Measurements from ENCODE around the gene TRIM41. TPM values are rescaled to one million over a fixed set of nuclear protein-coding genes. Genes with fewer than 3 reads are reported as not detected.
"Not testable (repeated sequence)": the region's sequence is repeated elsewhere in the genome, so short reads cannot be mapped to it uniquely, and the experiment has no call there.

Gene TRIM41
- total RNA-seq, 2 experiments from 2014 or later: 40.0 to 44.7 TPM

DNA sequence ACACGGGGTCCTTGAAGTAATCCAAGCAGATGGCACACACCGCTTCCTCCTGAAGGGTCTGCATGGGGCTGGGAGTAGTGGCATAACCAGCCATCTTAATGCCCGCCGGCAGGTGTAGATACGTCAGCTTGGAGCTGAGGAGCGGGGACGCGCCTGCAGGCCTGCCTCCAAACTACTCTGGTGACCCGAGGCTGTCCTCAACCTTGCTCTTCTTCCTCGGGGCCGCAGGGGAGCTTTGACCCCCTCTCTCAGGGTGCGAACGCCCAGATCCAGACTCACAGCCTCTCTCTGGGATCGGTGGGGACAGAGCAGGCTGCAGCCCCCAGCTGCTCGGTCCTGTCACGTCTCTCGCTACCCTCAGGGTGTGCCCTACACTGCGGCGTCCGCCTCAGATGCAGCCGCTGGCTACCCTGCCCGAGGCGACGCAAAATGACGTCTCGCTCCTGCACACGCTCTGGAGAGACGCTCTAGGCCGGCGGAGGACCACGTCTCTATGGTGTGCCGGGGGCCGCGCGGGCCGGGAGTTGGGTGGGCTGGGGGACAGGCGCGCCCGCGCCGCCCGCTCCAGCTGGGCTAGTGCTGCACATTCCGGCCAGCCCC, 37.7 kb downstream of the TRIM41 start, which contains the start of gene TRIM52:
TRIM52 (minus strand) TSS at position 424 of the 600 bp plus-strand sequence; CDS start at position 94, 330 bp downstream.
- H3K36me3 Mint-ChIP-seq (ENCODE audit: low read depth): peaks cover 40% of the 10 kb centered on the region
- H3K4me1 Mint-ChIP-seq (ENCODE audit: low read depth): peaks cover 33% of the 10 kb centered on the region
- no peaks in the 10 kb centered on the region for H3K27me3 Mint-ChIP-seq (ENCODE audit: low read depth)
- DNase-seq (peak; percentile 94), ATAC-seq (peak; percentile 87)
- peak within 1 kb of the TSS; percentile 96 for H3K27ac Mint-ChIP-seq
- peak within 1 kb of the TSS; percentile 93 for H3K4me3 Mint-ChIP-seq
- ChIA-PET POLR2A (interaction anchor here (0.8 to 5.0 kb wide), 17 partner anchors 9 to 458 kb away, joined by 3 to 86 read pairs (median 10); partner anchors contain the start of genes RACK1, TRIM41 and TRIM7), CTCF (interaction anchor here (0.8 to 2.6 kb wide), 6 partner anchors 10 to 76 kb away, joined by 3 to 16 read pairs (median 6); partner anchors contain the start of gene RACK1)
- H3K9me3 Mint-ChIP-seq (ENCODE audit: insufficient read depth): no peaks in the 10 kb centered on the region

DNA sequence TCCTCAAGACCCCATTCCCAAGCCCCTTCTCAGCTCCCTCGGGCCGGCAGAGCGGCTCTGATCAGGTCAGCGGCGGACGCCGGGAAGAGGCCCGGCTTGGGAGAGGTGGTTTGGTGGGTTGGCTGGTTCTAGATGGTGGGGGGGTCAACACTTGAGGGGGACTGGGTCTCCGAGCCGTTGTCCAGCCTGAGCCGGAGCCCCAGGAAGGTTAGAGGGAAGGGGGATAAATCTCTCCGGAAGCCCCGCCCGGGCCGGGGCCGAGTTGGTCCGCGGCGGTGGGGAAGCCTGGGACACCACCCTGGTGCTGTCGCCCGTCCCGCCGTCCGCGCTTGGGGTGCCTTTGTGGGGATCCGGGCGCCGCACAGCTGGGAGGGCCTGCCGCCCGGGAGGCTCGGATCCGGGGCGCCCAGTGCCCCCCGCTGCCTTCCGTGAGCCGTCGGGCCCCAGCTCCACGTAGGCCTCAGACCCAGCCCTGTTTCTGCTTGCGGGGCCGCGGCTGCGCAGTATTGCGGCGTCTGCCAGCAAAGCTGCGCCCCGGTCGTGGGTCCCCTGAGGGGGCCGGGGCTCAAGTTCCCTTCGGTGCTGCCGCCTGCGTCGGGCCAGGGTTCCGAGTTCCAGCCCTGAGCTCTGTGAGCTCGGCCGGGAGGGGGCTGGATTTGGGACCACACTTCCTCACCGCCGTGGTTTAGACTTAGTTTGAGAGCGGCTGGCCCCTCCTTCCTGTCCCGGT, 38.4 kb downstream of the TRIM41 start:
- ChIA-PET POLR2A (interaction anchor here (0.6 to 5.0 kb wide), 18 partner anchors 10 to 458 kb away, joined by 3 to 86 read pairs (median 8); partner anchors contain the start of genes RACK1, TRIM41 and TRIM7), CTCF (interaction anchor here (0.8 to 2.6 kb wide), 6 partner anchors 11 to 77 kb away, joined by 3 to 16 read pairs (median 4); no protein-coding TSS in a partner anchor)
- Mint-ChIP-seq H3K4me1 (ENCODE audit: low read depth) (peaks cover 28% of the 10 kb centered on the region), H3K27ac (peak overlapping the region; percentile 96), H3K4me3 (peak overlapping the region; percentile 93), H3K9me3 (ENCODE audit: insufficient read depth) (no peaks in the 10 kb centered on the region), H3K27me3 (ENCODE audit: low read depth) (no peaks in the 10 kb centered on the region), H3K36me3 (ENCODE audit: low read depth) (peaks cover 35% of the 10 kb centered on the region)
- peak; percentile 63 for ATAC-seq
- peak; percentile 83 for DNase-seq

DNA sequence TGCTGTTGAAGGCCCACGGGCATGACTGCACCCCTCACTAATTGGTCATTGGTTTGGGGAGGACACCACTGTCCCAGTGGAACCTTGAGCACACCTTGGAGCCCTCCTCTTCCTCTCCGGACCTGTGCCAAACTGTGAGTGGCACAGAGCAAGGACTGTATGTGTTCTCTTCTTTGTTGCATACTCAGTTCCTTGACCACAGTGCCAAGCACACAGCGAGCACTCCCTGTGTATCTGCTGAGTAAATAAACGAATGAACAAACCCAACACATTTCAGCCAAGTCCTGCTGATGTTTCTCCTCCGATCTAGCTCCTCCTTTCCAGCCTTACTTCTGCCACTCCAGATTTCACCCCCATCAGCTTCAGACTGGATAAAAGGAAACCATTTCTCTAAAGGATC, 40.6 kb downstream of the TRIM41 start:
- POLR2A ChIA-PET: interaction anchor here (3.3 to 5.0 kb wide), 2 partner anchors 17 to 79 kb away, joined by 12 to 86 read pairs; partner anchors contain the start of gene RACK1
- H3K27me3 Mint-ChIP-seq (ENCODE audit: low read depth): no peaks in the 10 kb centered on the region
- peaks cover 18% of the 10 kb centered on the region for H3K36me3 Mint-ChIP-seq (ENCODE audit: low read depth)
- CTCF ChIA-PET: no interaction called here
- peaks cover 13% of the 10 kb centered on the region for H3K4me1 Mint-ChIP-seq (ENCODE audit: low read depth)
- H3K27ac Mint-ChIP-seq: peak overlapping the region; percentile 35
- ATAC-seq (no peak), DNase-seq (no peak)
- H3K4me3 Mint-ChIP-seq: no peak overlapping the region
- no peaks in the 10 kb centered on the region for H3K9me3 Mint-ChIP-seq (ENCODE audit: insufficient read depth)

DNA sequence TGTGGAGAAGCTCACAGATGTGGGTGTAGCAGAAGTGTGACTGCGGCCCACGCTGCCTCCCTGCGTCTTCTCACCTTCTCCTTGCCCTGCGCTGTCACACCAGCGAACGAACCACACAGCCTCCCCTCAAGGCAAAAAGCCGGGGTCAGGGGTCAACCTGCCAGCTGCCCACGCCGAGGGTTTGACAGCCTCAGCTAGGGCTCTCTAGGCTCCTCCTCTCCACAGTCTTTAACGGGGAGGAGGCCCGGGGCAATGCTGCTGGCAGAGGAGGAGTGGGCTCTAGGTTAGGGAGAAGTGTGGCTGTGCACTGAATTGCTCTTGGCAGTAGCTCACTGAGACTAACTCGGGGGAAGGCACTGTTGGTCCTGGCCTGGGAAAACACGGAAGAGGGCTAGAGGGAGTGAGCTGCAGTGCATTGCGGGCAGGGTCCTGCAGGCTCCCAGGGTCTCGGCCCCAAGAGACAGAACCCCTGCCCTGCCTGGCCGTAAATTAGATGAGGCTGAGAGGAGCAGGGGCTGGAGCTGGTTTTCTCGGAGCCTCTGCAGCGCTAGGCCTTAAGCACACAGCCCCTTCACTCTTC, 42.1 kb downstream of the TRIM41 start:
- H3K27me3 Mint-ChIP-seq (ENCODE audit: low read depth): no peaks in the 10 kb centered on the region
- ChIA-PET POLR2A (no interaction called here), CTCF (no interaction called here)
- peaks cover 2% of the 10 kb centered on the region for H3K4me1 Mint-ChIP-seq (ENCODE audit: low read depth)
- no peak for ATAC-seq
- peak; percentile 17 for DNase-seq
- H3K9me3 Mint-ChIP-seq (ENCODE audit: insufficient read depth): no peaks in the 10 kb centered on the region
- no peak overlapping the region for H3K27ac Mint-ChIP-seq
- H3K36me3 Mint-ChIP-seq (ENCODE audit: low read depth): peaks cover 11% of the 10 kb centered on the region
- H3K4me3 Mint-ChIP-seq: no peak overlapping the region

DNA sequence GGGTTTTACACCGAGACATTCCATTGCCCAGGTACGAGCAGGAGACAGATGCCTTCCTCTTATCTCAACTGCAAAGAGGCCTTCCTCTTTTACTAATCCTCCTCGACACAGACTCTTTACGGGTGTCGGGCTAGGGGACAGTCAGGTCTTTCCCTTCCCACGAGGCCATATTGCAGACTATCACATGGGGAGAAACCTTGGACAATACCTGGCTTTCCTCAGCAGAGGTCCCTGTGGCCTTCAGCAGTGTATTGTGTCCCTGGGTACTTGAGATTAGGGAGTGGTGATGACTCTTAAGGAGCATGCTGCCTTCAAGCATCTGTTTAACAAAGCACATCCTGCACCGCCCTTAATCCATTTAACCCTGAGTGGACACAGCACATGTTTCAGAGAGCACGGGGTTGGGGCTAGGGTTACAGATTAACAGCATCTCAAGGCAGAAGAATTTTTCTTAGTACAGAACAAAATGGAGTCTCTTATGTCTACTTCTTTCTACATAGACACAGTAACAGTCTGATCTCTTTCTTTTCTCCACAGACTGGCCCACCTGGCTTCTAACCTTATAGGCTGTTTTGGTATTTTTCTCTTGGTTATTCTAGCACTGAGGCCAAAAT, 44.3 kb downstream of the TRIM41 start:
- H3K27ac Mint-ChIP-seq; DNase-seq; H3K4me3 Mint-ChIP-seq; H3K27me3 Mint-ChIP-seq (ENCODE audit: low read depth); H3K36me3 Mint-ChIP-seq (ENCODE audit: low read depth); POLR2A ChIA-PET; CTCF ChIA-PET; H3K4me1 Mint-ChIP-seq (ENCODE audit: low read depth); H3K9me3 Mint-ChIP-seq (ENCODE audit: insufficient read depth); ATAC-seq: not testable (repeated sequence)

DNA sequence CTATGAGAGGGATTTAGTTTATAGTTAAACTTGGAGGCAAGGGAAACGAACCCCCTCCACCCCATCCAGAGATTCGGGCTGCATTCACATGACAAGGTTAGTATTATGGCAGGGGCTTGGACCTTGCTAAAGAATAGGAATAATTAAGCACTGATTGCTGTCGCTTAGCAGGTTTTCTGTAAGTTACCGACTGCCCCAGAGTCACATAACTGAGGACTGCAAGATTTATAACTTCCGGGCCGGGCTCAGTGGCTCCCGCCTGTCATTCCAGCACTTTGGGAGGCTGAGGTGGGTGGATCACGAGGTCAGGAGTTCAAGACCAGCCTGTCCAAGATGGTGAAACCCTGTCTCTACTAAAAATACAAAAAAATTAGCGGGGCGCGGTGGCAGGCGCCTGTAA, 44.8 kb downstream of the TRIM41 start:
- ATAC-seq; H3K36me3 Mint-ChIP-seq (ENCODE audit: low read depth); H3K27ac Mint-ChIP-seq; DNase-seq; CTCF ChIA-PET; H3K27me3 Mint-ChIP-seq (ENCODE audit: low read depth); POLR2A ChIA-PET; H3K4me3 Mint-ChIP-seq; H3K4me1 Mint-ChIP-seq (ENCODE audit: low read depth); H3K9me3 Mint-ChIP-seq (ENCODE audit: insufficient read depth): not testable (repeated sequence)

DNA sequence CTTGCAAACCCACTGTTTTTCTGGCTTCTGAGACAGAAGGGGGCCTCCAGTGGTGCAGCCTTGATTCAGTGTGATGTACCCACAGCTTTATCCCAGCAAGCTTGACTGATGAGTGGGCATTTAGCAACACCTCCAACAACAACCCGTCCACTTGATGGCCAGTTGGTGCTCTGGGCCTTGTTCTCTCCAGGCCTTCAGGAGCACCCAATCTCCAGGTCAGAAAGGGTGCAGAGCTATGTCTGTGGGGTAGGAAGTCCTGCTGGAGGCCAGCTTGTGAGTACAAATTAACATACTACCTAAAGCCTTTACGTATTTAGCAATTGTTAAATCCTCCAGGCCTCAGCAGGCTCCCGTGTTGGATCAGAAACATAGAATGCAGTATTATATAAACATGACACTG, 48.0 kb downstream of the TRIM41 start:
- Mint-ChIP-seq H3K9me3 (ENCODE audit: insufficient read depth) (no peaks in the 10 kb centered on the region), H3K27ac (no peak overlapping the region), H3K4me3 (no peak overlapping the region), H3K36me3 (ENCODE audit: low read depth) (no peaks in the 10 kb centered on the region), H3K4me1 (ENCODE audit: low read depth) (no peaks in the 10 kb centered on the region), H3K27me3 (ENCODE audit: low read depth) (no peaks in the 10 kb centered on the region)
- ChIA-PET POLR2A (no interaction called here), CTCF (no interaction called here)
- ATAC-seq: no peak
- no peak for DNase-seq

DNA sequence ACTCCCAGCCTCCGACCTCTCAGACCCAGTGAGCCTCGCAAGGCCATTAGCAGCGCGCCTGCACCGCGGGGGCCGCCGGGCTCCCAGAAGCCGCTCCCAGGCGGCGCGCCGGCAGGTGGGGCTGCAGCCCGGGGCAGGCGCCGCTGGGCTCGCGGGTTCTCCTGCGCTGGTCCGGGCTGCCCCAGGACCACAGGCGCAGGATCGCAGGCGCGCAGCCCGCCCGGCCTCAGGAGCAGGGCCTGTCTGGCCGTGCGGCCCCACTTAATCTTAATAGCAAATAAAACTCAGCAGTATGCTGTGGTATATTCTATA, 50.3 kb downstream of the TRIM41 start:
- H3K27me3 Mint-ChIP-seq (ENCODE audit: low read depth); H3K36me3 Mint-ChIP-seq (ENCODE audit: low read depth); H3K27ac Mint-ChIP-seq; DNase-seq; H3K4me1 Mint-ChIP-seq (ENCODE audit: low read depth); H3K4me3 Mint-ChIP-seq; CTCF ChIA-PET; H3K9me3 Mint-ChIP-seq (ENCODE audit: insufficient read depth); ATAC-seq: not testable (repeated sequence)
- POLR2A ChIA-PET: interaction anchor here (0.7 kb wide), 1 partner anchor 443 kb away, joined by 3 read pairs; no protein-coding TSS in a partner anchor

DNA sequence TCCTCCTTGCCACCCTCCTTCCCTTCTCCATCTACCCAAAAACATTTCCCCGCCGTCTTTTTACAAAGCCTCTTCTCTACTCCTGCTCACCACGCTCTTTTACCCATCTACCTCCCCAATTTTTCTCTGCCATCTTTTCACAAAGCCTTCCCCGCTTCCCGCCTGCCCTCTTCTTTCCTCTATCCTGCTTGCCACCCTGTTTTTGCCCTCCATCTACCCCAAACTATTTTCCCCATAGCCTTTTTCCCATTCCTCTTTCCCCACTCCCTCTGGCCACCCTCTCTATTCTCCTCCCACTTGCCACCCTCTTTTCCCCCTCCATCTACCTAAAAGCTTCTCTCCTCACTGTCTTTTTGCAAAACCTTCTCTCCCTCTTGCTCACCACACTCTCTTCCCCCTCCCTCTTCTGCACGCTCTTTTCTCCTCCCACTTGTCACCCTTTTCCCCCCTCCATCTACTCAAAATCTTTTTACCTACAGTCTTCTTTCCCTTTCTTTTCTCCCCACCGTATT, 57.2 kb downstream of the TRIM41 start:
- H3K4me1 Mint-ChIP-seq (ENCODE audit: low read depth): peaks cover 5% of the 10 kb centered on the region
- CTCF ChIA-PET: no interaction called here
- no peak for ATAC-seq
- H3K4me3 Mint-ChIP-seq: no peak overlapping the region
- H3K36me3 Mint-ChIP-seq (ENCODE audit: low read depth): no peaks in the 10 kb centered on the region
- POLR2A ChIA-PET: no interaction called here
- no peak overlapping the region for H3K27ac Mint-ChIP-seq
- H3K9me3 Mint-ChIP-seq (ENCODE audit: insufficient read depth): no peaks in the 10 kb centered on the region
- no peak for DNase-seq
- no peaks in the 10 kb centered on the region for H3K27me3 Mint-ChIP-seq (ENCODE audit: low read depth)

DNA sequence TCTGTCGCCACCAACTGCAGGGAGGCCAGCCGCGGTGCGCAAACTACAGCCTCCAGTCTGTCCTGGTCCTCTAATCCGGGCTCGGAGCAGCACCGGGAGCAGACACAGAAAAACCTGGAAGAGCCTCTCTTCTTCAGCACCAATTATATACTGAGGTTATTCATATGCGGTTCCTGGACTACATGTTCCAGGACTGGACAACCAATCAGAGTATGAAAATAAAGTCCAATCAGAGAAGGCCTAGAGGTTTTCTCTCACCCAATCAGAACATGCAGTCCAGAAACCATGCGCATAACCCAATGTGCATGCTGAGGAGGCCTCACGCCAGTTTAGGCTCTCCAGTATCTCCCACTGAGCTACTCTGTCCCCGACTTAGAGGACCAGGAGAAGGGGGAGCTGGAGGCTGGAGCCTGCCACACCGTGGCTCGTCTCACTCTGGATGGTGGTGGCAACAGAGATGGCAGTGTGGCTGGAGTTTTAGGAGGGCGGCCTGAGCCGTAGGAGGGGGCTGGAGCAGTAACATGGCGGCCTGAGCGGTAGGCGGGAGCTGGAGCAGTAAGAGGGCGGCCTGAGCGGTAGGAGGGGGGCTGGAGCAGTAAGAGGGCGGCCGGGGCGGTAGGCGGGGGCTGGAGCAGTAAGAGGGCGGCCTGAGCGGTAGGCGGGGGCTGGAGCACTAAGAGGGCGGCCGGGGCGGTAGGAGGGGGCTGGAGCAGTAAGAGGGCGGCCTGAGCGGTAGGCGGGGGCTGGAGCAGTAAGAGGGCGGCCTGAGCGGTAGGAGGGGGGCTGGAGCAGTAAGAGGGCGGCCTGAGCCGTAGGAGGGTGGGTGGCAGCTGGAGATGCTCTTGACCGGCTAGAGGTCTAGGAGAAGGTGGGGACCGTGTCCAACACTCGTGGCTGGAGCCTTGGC, 58.2 kb downstream of the TRIM41 start:
- DNase-seq: no peak
- POLR2A ChIA-PET: no interaction called here
- Mint-ChIP-seq H3K27me3 (ENCODE audit: low read depth) (no peaks in the 10 kb centered on the region), H3K9me3 (ENCODE audit: insufficient read depth) (no peaks in the 10 kb centered on the region), H3K4me3 (no peak overlapping the region), H3K4me1 (ENCODE audit: low read depth) (peaks cover 5% of the 10 kb centered on the region), H3K27ac (no peak overlapping the region), H3K36me3 (ENCODE audit: low read depth) (no peaks in the 10 kb centered on the region)
- ATAC-seq: no peak
- CTCF ChIA-PET: no interaction called here

DNA sequence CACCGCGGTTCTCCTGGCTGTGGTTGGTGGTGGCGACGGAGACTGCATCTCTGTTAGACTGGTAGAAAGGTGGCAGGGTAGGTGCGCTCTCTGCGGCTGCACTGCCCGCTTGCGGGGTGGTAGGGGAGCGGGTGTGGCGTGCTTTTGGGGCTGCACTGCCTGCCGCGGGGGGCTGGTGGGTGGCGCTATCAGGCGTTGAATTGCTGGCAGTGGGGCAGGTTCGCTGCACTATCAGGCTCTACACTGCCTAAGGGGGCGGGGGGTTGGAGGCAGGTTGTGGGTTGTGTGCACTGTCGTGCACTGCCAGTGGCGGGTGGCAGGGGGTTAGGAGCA, 58.9 kb downstream of the TRIM41 start:
- Mint-ChIP-seq H3K9me3 (ENCODE audit: insufficient read depth) (no peaks in the 10 kb centered on the region), H3K27ac (no peak overlapping the region), H3K36me3 (ENCODE audit: low read depth) (no peaks in the 10 kb centered on the region), H3K27me3 (ENCODE audit: low read depth) (no peaks in the 10 kb centered on the region), H3K4me1 (ENCODE audit: low read depth) (peaks cover 5% of the 10 kb centered on the region), H3K4me3 (no peak overlapping the region)
- ATAC-seq (no peak), DNase-seq (no peak)
- POLR2A ChIA-PET: no interaction called here
- CTCF ChIA-PET: no interaction called here
